Colonic mucosa (tissue), 4 donors: Measurements from ENCODE around the gene CHRNA3. TPM values are rescaled to one million over a fixed set of nuclear protein-coding genes. Genes with fewer than 3 reads are reported as not detected.

Experiments
- DNase-seq: peaks from one replicate; pipeline ENCODE4 v3.0.0-alpha.2; 2020
- H3K27ac ChIP-seq: fragments of 200-600 bp; one replicate; pipeline ENCODE4 v1.8.0; 2021
- H3K27me3 ChIP-seq: fragments of 200-600 bp; one replicate; pipeline ENCODE4 v1.8.0; 2021
- H3K36me3 ChIP-seq: fragments of 200-600 bp; one replicate; pipeline ENCODE4 v1.8.0; 2021
- H3K4me1 ChIP-seq: fragments of 200-600 bp; one replicate; pipeline ENCODE4 v1.8.0; 2021; ENCODE audit warnings: mild to moderate bottlenecking
- H3K4me3 ChIP-seq: fragments of 200-600 bp; one replicate; pipeline ENCODE4 v1.8.0; 2021
- H3K9ac ChIP-seq, 2 donors: one replicate each; pipeline ENCODE4 v1.7.0; 2013; ENCODE audit warnings: control low read depth in 2 of 2, low read depth in 2 of 2, low read length in 2 of 2
- H3K9me3 ChIP-seq: fragments of 200-600 bp; one replicate; pipeline ENCODE4 v1.8.0; 2021
- CTCF ChIP-seq: fragments of 200-600 bp; IDR thresholded peaks from one replicate; pipeline ENCODE4 v1.8.0; 2022; ENCODE audit warnings: antibody characterized with exemption, mild to moderate bottlenecking
- intact Hi-C: fragments of 100-400 bp; cut with DNase I; formaldehyde crosslinking; loops from one replicate; pipeline ENCODE4 v1.14.1; 2022
- total RNA-seq, 2 donors: library from RNA; stranded (reverse); fragmentation: NEBNext Ultra II Directional in 1 of 2; extraction: Animal tissue kit (Norgen Biotek cat#: 25700) in 1 of 2; gene quantifications; one replicate each; pipeline ENCODE4 v1.2.1, GENCODE V29; 2021
- donor health status: healthy.
- donor health status: DM: no; HTN: no; CAD: no.
- donor health status: DM: no; HTN: no; CAD: no.

CHRNA3 gene
- total RNA-seq, 2 donors from 2014 or later, result 2.0 to 3.5 TPM

GRCh38 chr15:78651930-78652615 lies 31.3 kb upstream of the CHRNA3 start:
- Histone ChIP-seq H3K4me1 (no peaks in the 10 kb centered on the region), H3K9me3 (no peaks in the 10 kb centered on the region), H3K4me3 (no peak overlapping the region), H3K27ac (no peak overlapping the region), H3K36me3 (no peaks in the 10 kb centered on the region), H3K27me3 (no peaks in the 10 kb centered on the region), H3K9ac (no peak overlapping the region)
- intact Hi-C loops, result no loop called here
- TF ChIP-seq CTCF, result no peak
- DNase-seq, result no peak

- Histone ChIP-seq H3K27me3 (no peaks in the 10 kb centered on the region), H3K4me1 (no peaks in the 10 kb centered on the region), H3K9me3 (no peaks in the 10 kb centered on the region), H3K27ac (no peak overlapping the region), H3K9ac (no peak overlapping the region), H3K4me3 (no peak overlapping the region), H3K36me3 (no peaks in the 10 kb centered on the region)
- intact Hi-C loops, result no loop called here
- TF ChIP-seq CTCF, result no peak
- DNase-seq, result no peak
These were observed 30.2 kb upstream of the CHRNA3 start for GRCh38 chr15:78651007-78651406.

GRCh38 chr15:78650022-78650421 lies 29.2 kb upstream of the CHRNA3 start:
- no peak overlapping the region for H3K9ac ChIP-seq
- no peak for DNase-seq
- H3K27me3 ChIP-seq, result no peaks in the 10 kb centered on the region
- no peaks in the 10 kb centered on the region for H3K9me3 ChIP-seq
- intact Hi-C loops, result no loop called here
- H3K27ac ChIP-seq, result no peak overlapping the region
- no peak overlapping the region for H3K4me3 ChIP-seq
- no peaks in the 10 kb centered on the region for H3K36me3 ChIP-seq
- no peaks in the 10 kb centered on the region for H3K4me1 ChIP-seq
- TF ChIP-seq CTCF, result no peak

GRCh38 chr15:78645009-78645408 lies 24.2 kb upstream of the CHRNA3 start:
- TF ChIP-seq CTCF, result no peak
- DNase-seq, result no peak
- Histone ChIP-seq H3K4me3 (no peak overlapping the region), H3K27ac (no peak overlapping the region), H3K36me3 (no peaks in the 10 kb centered on the region), H3K9me3 (no peaks in the 10 kb centered on the region), H3K27me3 (peaks cover 2% of the 10 kb centered on the region), H3K4me1 (peaks cover 3% of the 10 kb centered on the region), H3K9ac (no peak overlapping the region)
- intact Hi-C loops, result no loop called here

DNA sequence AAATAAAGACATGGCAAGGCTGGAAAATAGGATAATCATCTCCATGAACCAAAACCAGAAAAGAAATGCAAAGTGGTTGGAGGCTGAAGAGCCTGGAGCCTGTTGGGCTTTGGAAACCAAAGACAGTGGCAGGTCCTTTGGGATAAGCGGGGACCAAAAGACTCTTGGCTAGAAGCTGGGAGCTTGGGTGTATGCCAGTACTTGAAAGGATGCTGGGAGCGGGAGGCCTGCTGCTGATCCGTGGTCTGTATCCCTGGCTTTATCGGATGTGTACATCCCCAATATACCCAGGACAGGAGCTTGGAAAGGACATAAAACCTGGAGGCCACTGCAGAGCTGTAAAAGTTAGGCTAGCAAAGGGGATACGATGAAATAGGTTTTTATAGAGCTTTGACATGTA lies 21.5 kb upstream of the CHRNA3 start:
- Histone ChIP-seq H3K27me3 (peaks cover 5% of the 10 kb centered on the region), H3K4me3 (no peak overlapping the region), H3K4me1 (peaks cover 3% of the 10 kb centered on the region), H3K27ac (no peak overlapping the region), H3K9ac (no peak overlapping the region), H3K9me3 (no peaks in the 10 kb centered on the region), H3K36me3 (no peaks in the 10 kb centered on the region)
- TF ChIP-seq CTCF, result no peak
- intact Hi-C loops, result no loop called here
- no peak for DNase-seq
